GM12801 (cell line): ENCODE measurements around the gene TMEM182.

Source experiments
- TF ChIP-seq, protein P1 (sequence below): IDR thresholded peaks from one replicate; pipeline ENCODE4 v1.5.1; 2011; ENCODE audit warnings: control low read depth; ENCODE audit not compliant: insufficient read length; ENCODE audit errors: extremely low read depth

The TMEM182 gene

DNA sequence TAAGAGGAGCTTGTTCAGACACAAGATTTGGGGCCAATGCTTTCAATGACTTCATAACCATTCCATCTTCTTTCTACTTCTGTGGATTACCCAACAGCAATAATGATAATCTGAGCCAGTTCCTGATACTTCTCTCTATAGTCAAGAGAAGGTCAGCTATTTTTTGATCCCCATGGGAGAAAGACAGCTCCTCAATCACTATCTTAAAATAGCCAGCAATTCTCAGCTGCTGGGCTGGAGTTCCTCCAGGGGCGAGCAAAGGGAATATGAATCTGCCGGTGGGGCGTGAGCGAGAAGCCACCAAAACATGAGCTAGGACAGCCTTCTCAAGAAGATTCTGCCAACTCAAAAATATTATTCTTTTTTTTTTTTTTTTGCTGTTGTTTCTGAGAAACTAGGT is at the start of gene TMEM182:
TMEM182 (plus strand) TSS at position 269 of the 400 bp plus-strand sequence. CDS start 187 bp downstream, outside the sequence.
- TF ChIP-seq, protein P1, sequence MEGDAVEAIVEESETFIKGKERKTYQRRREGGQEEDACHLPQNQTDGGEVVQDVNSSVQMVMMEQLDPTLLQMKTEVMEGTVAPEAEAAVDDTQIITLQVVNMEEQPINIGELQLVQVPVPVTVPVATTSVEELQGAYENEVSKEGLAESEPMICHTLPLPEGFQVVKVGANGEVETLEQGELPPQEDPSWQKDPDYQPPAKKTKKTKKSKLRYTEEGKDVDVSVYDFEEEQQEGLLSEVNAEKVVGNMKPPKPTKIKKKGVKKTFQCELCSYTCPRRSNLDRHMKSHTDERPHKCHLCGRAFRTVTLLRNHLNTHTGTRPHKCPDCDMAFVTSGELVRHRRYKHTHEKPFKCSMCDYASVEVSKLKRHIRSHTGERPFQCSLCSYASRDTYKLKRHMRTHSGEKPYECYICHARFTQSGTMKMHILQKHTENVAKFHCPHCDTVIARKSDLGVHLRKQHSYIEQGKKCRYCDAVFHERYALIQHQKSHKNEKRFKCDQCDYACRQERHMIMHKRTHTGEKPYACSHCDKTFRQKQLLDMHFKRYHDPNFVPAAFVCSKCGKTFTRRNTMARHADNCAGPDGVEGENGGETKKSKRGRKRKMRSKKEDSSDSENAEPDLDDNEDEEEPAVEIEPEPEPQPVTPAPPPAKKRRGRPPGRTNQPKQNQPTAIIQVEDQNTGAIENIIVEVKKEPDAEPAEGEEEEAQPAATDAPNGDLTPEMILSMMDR, result no peak

- TF ChIP-seq, protein P1, result no peak
Measured at GRCh38 chr2:102717308-102718018, 44.4 kb upstream of the TMEM182 start.

DNA sequence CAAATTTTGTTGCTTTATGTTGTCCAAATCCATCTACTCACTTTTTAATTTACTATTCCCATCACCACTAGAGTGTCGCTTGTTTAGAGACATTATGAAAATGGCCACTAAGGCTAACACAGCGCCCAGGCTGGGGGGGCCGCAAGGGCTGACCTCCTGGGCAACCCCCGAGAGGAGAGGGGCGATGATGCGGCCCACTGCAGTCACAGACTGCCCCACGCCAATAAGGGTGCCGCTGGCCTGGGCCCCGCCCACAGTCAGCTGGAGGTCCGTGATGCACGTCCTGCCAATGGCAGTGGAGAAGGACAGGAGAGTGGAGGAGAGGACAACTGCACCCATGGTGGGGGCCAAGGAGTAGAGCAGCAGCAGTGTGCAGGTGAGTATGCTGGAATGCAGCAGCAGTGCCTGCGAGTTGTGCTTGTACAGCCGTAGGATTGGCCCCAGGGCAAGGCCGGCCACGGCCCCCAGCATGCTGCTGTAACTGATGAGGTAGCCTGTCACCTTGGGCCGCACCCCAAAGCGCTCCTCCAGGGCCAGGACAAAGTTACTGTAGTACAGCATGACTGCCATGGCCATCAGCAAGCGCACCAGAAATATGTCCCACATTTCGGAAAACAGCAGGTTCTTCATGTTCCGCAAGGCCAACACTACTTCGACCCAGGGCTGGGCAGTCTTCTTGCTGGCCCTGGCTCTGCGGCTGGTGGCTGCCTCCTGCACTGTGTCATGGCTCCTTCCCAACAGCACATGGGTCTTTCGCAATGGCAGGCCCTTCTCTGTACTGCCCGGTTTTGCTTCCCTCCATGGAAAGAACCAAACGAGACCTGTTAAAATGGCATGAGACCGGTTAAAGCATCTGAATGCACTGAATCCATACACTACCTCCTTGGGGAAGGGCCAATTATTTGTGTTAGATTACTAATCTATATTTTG is 43.2 kb upstream of the TMEM182 start:
- TF ChIP-seq, protein P1, result no peak

DNA sequence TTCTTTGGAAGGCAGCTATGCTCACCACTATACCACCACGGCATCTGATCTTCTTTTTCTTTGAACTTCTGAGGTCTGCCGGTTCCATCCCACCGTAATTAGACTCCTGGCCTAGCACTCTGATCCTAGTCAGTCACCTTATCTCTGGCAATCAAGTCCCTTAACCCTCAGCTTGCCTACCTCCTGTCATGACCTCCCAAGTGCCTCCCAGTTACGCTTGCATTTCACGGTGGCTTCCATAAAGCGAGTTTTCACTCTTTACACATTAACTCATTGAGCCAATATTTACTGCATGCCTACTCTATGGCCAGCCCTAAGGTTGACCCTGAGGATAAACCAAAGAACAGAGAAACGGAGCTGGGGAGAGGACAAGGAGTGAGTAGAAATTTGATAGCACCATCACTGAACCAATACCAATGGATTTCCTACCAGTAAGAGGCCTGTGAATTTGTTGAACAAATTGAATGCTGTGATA is 37.8 kb upstream of the TMEM182 start:
- TF ChIP-seq, protein P1, result no peak

DNA sequence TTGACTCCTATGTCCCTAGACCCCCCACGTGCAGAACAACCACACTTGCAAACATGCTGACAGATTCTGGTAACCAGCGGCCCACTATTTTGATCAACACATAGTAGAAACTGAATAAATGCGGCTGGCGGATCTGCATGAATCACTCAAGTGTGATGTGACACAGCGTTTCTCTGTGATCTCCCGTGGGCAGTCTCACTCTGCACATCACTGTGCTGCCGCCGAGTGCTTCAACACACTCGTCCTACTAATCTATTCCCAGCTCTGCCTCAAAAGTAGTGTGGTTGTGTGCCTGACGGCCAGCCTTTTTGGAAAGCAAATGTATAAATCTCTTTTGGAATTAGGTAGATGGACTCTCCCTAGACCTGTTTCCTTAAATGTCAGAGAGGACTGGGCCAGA is 37.3 kb upstream of the TMEM182 start:
- TF ChIP-seq, protein P1, result no peak

- TF ChIP-seq, protein P1, result no peak
Measured at GRCh38 chr2:102726128-102727087, 35.4 kb upstream of the TMEM182 start.
